Gastroesophageal sphincter (tissue), 3 donors: ENCODE data around the gene ZMYND12.
"Not testable (repeated sequence)": the region's sequence is repeated elsewhere in the genome, so short reads cannot be mapped to it uniquely, and the experiment has no call there.

Experiments used
- EP300 ChIP-seq: sonication (generic); formaldehyde crosslinking; IDR thresholded peaks from one replicate; pipeline ENCODE4 v1.6.1; 2017; ENCODE audit warnings: antibody characterized with exemption, mild to moderate bottlenecking
- POLR2A ChIP-seq, 2 donors: fragments of 450-650 bp; IDR thresholded peaks; one replicate each; pipeline ENCODE4 v1.6.1; 2017; ENCODE audit warnings: antibody characterized with exemption in 2 of 2, mild to moderate bottlenecking in 2 of 2, moderate library complexity in 1 of 2
- TF ChIP-seq, protein P1 (sequence below), 4 experiments: fragments of 200-600 bp in 2 of 4; fragments of 450-650 bp in 2 of 4; sonication (generic) in 1 of 4; IDR thresholded peaks; one replicate each; pipeline ENCODE4 v1.5.1; 2017 to 2019; ENCODE audit warnings: antibody characterized with exemption in 4 of 4, mild to moderate bottlenecking in 2 of 4, moderate library complexity in 2 of 4

DNA sequence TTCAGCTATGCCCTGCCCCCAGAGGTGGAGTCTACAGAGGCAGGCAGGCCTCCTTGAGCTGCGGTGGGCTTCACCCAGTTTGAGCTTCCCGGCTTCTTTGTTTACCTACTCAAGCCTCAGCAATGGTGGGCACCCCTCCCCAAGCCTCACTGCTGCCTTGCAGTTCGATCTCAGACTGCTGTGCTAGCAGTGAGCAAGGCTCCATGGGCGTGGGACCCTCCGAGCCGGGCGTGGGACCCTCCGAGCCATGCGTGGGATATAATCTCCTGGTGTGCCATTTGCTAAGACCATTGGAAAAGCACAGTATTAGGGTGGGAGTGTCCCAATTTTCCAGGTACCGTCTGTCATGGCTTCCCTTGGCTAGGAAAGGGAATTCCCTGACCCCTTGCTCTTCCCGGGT is 46.2 kb upstream of the ZMYND12 start:
- TF ChIP-seq, protein P1, sequence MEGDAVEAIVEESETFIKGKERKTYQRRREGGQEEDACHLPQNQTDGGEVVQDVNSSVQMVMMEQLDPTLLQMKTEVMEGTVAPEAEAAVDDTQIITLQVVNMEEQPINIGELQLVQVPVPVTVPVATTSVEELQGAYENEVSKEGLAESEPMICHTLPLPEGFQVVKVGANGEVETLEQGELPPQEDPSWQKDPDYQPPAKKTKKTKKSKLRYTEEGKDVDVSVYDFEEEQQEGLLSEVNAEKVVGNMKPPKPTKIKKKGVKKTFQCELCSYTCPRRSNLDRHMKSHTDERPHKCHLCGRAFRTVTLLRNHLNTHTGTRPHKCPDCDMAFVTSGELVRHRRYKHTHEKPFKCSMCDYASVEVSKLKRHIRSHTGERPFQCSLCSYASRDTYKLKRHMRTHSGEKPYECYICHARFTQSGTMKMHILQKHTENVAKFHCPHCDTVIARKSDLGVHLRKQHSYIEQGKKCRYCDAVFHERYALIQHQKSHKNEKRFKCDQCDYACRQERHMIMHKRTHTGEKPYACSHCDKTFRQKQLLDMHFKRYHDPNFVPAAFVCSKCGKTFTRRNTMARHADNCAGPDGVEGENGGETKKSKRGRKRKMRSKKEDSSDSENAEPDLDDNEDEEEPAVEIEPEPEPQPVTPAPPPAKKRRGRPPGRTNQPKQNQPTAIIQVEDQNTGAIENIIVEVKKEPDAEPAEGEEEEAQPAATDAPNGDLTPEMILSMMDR (IDR thresholded peaks at IDR 0.05), result not testable (repeated sequence)
- TF ChIP-seq EP300; POLR2A (IDR thresholded peaks at IDR 0.05): not testable (repeated sequence)
